ENCODE results near the gene LRIT1. TPM values are rescaled to one million over a fixed set of nuclear protein-coding genes. Genes with fewer than 3 reads are reported as not detected.
A peak's percentile ranks its signal among the peaks of the same experiment; 100 is the strongest.

LRIT1 gene
- total RNA-seq, 1 experiment from 2014 or later, result not detected

- TF ChIP-seq ATF3 (IDR thresholded peaks at IDR 0.05) (no peak), POLR2AphosphoS5 (IDR thresholded peaks at IDR 0.05; ENCODE audit: low read depth, low read length) (no peak), EZH2phosphoT487 (IDR thresholded peaks at IDR 0.05; ENCODE audit: borderline replicate concordance) (no peak)
- Histone ChIP-seq H3K27ac (ENCODE audit: low read depth, low read length) (no peak overlapping the region), H4K20me1 (ENCODE audit: insufficient read depth) (no peaks in the 10 kb centered on the region), H3K4me1 (ENCODE audit: control insufficient read depth in 1 of 2, insufficient read depth in 2 of 2, low read length in 2 of 2) (no peaks in the 10 kb centered on the region), H3K4me3 (replicated peaks in 1 of 2; ENCODE audit: low read depth in 1 of 2, low read length in 2 of 2) (no peak overlapping the region), H3K9me2 (ENCODE audit: insufficient read depth) (no peaks in the 10 kb centered on the region), H2AFZ (ENCODE audit: low read depth, low read length, poor library complexity, severe bottlenecking) (no peak overlapping the region), H3K36me3 (ENCODE audit: control insufficient read depth in 1 of 2, insufficient read depth in 2 of 2, low read length in 2 of 2) (no peaks in the 10 kb centered on the region), H3K27me3 (ENCODE audit: insufficient read depth, low read length) (no peaks in the 10 kb centered on the region), H3K4me2 (ENCODE audit: low read length) (no peak overlapping the region), H3K79me2 (ENCODE audit: insufficient read depth, low read length) (no peaks in the 10 kb centered on the region), H3K9me3 (ENCODE audit: control insufficient read depth in 1 of 2, insufficient read depth in 1 of 2, low read depth in 1 of 2, low read length in 2 of 2) (no peaks in the 10 kb centered on the region), H3K9ac (ENCODE audit: low read length) (no peak overlapping the region)
- no TSS peak for BruUV-seq (replicated peaks)
- ATAC-seq, result no peak
- no peak for DNase-seq (ENCODE audit: low read depth, low spot score)
- RAD21 ChIA-PET (ENCODE audit: low non-redundant PET in 1 of 2, low total read pairs in 2 of 2, uncharacterized antibody in 2 of 2, unreplicated experiment in 2 of 2), result no interaction called here
- intact Hi-C loops (cut with micrococcal nuclease), result no loop called here
- CTCF ChIA-PET, result no interaction called here
- POLR2A ChIA-PET, result no interaction called here
Measured at GRCh38 chr10:84185526-84186175, 55.7 kb downstream of the LRIT1 start.

GRCh38 chr10:84184517-84184916, 56.8 kb downstream of the LRIT1 start:
- RAD21 ChIA-PET (ENCODE audit: low non-redundant PET in 1 of 2, low total read pairs in 2 of 2, uncharacterized antibody in 2 of 2, unreplicated experiment in 2 of 2), result no interaction called here
- ATAC-seq, result peak; percentile 80
- no peak for DNase-seq (ENCODE audit: low read depth, low spot score)
- CTCF ChIA-PET, result no interaction called here
- intact Hi-C loops (cut with micrococcal nuclease), result no loop called here
- Histone ChIP-seq H3K9me3 (ENCODE audit: control insufficient read depth in 1 of 2, insufficient read depth in 1 of 2, low read depth in 1 of 2, low read length in 2 of 2) (no peaks in the 10 kb centered on the region), H3K79me2 (ENCODE audit: insufficient read depth, low read length) (no peaks in the 10 kb centered on the region), H3K27ac (ENCODE audit: low read depth, low read length) (no peak overlapping the region), H2AFZ (ENCODE audit: low read depth, low read length, poor library complexity, severe bottlenecking) (no peak overlapping the region), H3K36me3 (ENCODE audit: control insufficient read depth in 1 of 2, insufficient read depth in 2 of 2, low read length in 2 of 2) (no peaks in the 10 kb centered on the region), H3K27me3 (ENCODE audit: insufficient read depth, low read length) (no peaks in the 10 kb centered on the region), H3K4me3 (replicated peaks in 1 of 2; ENCODE audit: low read depth in 1 of 2, low read length in 2 of 2) (no peak overlapping the region), H3K9me2 (ENCODE audit: insufficient read depth) (no peaks in the 10 kb centered on the region), H3K4me2 (ENCODE audit: low read length) (no peak overlapping the region), H3K4me1 (ENCODE audit: control insufficient read depth in 1 of 2, insufficient read depth in 2 of 2, low read length in 2 of 2) (no peaks in the 10 kb centered on the region), H4K20me1 (ENCODE audit: insufficient read depth) (no peaks in the 10 kb centered on the region), H3K9ac (ENCODE audit: low read length) (no peak overlapping the region)
- POLR2A ChIA-PET, result no interaction called here
- BruUV-seq (replicated peaks), result no TSS peak
- TF ChIP-seq JUND (IDR thresholded peaks at IDR 0.05), result no peak
- no peak for TF ChIP-seq SP1 (IDR thresholded peaks at IDR 0.05; ENCODE audit: low read depth)
- no peak for TF ChIP-seq REST (IDR thresholded peaks at IDR 0.05; ENCODE audit: low read depth)
- no peak for TF ChIP-seq ZBTB33 (IDR thresholded peaks at IDR 0.05; ENCODE audit: extremely low read depth, insufficient replicate concordance, low read length)
- TF ChIP-seq SIN3A (IDR thresholded peaks at IDR 0.05; ENCODE audit: low read depth), result no peak
- no peak for TF ChIP-seq POLR2A (IDR thresholded peaks at IDR 0.05; ENCODE audit: borderline replicate concordance, extremely low read depth, insufficient read depth, insufficient read length)
- no peak for TF ChIP-seq ZNF274 (IDR thresholded peaks at IDR 0.05; ENCODE audit: low read depth, low read length)
- no peak for TF ChIP-seq ZFX (IDR thresholded peaks at IDR 0.05)
- no peak for TF ChIP-seq CTCF (IDR thresholded peaks at IDR 0.05 in 2 of 3, conservative IDR thresholded peaks at IDR 0.05 in 1 of 3; ENCODE audit: borderline replicate concordance in 1 of 3, insufficient read depth in 1 of 3, low read depth in 2 of 3, low read length in 2 of 3)
- TF ChIP-seq EGR1 (IDR thresholded peaks at IDR 0.05; ENCODE audit: low read depth), result no peak

Data from HCT116 (cell line).